Activated T-cell treated with anti-CD3 and anti-CD28 coated beads for 1 hour (primary cell): Measurements from ENCODE around the gene ZNF783.
"Not testable (repeated sequence)": the region's sequence is repeated elsewhere in the genome, so short reads cannot be mapped to it uniquely, and the experiment has no call there.

Experiments
- DNase-seq: peaks from one replicate; pipeline ENCODE4 v3.0.0-alpha.2; 2020; ENCODE audit warnings: low read depth

The ZNF783 gene

DNA sequence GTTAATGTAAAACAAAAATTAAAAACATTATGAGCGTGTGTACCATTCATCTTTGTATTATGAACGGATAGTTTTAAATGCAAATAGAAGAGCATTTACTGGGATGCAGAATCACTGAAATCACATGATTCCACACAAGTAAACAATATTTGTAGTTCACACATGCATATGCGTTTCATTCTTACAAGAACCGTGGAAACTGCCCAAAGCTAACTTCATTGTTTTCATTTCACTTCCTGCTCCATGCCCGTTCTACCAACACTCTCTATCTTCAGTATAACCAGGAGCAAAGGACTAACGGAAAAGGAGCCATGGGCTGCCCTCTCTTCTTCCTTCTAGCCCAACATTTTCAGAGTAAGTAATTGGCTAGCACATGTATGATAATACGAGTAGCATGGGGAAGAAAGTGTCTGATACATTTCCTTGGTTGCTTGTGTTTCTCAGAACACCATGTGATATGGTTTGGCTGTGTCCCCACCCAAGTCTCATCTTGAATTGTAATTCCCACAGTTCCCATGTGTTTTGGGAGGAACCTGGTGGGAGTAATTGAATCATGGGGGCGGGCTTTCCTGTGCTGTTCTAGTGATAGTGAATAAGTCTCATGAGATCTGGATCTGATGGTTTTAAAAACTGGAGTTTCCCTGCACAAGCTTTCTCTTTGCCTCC is 38.8 kb downstream of the ZNF783 start:
- no peak for DNase-seq

DNA sequence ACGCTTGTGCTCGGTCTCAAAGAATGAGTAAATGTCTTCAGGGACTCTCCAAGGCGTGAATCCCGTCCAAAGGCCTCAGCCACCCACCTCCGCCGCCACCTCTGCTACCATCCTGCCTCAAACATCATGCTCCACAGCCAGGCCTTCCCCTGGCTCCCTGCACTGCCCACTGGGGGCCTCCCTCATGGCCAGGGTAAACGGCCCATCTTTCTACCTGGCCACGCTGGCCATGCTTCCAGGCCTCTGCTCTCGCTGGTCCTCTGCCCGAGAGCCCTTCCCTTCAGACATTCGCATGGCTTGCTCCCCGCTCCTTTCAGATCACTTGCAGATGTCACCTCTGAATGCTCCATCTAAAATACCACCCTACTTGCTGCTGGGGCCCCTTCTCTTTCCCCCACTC is 40.2 kb downstream of the ZNF783 start:
- no peak for DNase-seq

DNA sequence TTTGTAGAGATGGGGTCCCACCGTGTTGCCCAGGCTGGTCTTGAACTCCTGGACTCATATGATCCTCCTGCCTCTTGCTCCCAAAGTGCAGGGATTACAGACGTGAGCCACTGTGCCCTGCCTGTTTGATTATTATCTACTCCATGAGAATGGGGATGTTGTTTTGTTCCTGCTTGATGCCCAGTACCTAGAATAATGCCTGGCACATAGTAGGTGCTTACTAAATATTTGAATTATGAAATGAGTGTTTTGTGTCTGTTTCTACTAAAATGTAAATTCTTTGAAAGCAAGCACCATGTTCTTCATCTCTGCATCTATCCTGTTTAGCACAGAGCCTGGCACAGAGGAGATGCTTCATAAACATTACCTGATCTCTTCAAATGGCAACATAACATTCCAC is 40.9 kb downstream of the ZNF783 start:
- DNase-seq, result no peak

DNA sequence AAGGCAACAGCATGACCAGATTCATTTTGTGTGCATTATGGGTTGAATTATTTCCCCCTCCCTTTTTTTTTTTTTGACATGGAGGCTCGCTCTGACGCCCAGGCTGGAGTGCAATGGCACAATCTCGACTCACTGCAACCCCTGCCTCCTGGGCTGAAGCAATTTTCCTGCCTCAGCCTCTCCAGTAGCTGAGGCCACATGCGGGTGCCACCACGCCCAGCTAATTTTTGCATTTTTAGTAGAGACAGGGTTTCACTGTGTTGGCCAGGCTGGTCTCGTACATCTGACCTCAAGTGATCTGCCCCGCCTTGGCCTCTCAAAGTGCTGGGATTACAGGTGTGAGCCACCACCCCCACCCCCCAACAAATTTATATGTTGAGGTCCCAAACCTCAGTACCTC is 42.0 kb downstream of the ZNF783 start:
- no peak for DNase-seq

DNA sequence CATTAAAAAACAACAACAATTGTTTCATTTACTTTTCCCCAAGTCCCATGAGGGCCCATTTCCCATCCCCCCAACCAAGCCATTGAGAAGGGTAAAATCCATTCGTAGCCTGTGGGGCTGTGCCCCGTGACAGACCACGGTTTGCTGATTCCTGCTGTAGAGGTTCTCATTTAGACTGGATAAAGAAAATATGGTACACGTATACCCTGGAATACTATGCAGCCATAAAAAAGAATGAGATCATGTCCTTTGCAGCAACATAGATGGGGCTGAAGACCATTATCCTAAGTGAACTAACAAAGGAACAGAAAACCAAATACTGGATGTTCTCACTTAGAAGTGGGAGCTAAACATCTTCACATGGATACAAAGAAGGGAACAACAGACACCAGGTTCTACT is 44.9 kb downstream of the ZNF783 start:
- DNase-seq, result no peak

DNA sequence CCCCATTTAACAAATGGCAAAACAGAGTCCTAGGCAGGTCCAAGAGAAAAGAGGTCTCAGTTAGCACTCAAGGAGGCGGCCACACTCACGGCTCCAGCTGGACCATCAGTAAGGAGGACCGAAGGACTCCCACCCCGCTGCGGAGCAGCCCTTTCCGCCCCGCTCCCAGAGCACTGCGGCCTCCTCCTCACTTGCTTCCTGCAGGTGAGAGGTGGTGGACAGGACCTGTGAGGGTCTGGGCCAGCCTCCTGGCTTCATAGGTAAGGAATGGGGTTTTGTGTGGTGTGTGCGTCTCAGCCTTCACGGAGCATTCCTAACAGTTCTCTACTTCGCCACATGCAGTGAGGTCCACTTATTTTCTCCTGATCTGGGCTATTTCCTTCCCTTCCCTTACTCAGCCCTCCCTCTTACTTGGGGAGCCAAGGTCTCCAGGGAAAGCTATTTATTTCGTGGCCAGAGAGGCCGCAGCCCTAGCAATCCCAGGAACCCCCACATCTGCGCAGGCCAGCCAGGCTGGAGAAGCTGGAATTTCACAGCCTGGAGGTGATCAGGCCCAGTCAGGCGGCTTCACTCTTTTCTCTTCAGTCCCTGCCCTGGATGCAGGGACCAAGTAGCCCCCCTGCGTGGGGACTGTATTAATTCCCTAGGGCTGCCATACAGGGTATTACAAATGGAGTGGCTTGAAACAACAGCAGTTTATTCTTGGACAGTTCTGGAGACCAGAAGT is 45.9 kb downstream of the ZNF783 start:
- no peak for DNase-seq

DNA sequence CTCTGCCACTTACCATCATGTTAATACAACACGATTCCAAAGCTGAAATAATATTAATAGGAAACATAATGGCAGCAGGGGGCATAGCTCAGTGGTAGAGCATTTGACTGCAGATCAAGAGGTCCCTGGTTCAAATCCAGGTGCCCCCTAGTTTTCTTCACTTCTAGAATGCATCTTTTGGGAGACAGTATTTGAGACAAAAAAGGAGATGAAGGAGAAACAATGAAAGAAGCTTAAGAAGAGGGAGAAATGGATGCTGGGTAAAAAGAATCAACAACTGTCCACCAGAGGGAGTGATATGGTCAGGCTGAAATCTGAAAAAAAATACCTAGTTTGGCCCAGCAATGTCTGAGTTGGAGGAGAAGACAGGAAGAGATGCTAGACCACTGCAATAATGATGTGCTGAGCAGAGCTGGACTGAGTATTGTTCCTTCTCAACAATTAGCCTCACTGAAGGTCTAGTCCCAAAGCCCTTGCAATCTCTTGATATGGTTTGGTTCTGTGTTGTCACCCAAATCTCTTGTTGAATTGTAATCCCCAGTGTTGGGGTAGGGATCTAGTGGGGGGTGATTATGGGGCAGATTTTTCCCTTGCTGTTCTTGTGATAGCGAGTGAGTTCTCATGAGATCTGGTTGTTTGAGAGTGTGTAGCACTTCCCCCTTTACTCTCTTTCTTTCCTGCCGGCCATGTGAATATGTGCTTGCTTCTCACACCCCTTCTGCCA is 48.3 kb downstream of the ZNF783 start:
- DNase-seq, result no peak

DNA sequence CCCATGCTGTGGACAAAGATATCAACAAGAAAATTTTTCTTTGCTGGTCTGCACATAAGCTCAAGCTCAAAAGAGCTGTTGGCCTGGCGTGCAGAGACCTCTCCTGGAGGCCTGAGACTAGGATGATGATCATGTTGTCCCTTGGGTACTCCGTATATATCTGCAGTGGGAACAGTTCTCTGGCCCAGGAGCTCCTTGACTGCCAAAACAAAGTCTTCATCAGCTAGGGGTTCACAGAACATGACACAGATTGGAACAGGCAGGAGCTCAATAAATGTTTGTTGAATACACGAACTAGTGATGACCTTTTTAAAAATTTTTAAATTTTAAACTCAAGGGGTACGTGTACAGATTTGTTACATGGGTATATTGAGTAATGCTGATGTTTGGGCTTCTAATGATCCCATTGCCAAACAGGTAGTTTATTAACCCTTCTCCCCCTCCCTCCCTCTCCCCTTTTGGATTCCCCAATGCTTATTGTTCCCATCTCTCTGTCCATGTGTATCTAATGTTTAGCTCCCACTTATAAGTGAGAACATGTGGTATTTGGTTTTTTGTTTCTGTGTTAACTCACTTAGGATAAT is 49.1 kb downstream of the ZNF783 start:
- DNase-seq, result no peak

DNA sequence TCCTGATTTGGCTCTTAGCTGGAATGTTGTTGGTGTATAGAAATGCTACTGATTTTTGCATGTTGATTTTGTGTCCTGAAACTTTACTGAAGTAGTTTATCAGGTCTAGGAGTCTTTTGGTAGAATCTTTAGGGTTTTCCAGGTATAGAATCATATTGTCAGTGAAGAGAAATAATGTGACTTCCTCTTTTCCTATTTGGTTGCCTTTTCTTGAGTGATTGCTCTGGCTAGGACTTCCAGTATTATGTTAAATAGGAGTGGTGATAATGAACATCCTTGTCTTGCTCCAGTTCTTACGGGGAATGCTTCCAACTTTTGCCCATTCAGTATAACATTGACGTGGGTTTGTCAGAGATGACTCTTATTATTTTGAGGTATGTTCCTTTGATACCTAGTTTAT is 52.0 kb downstream of the ZNF783 start:
- DNase-seq, result no peak

DNA sequence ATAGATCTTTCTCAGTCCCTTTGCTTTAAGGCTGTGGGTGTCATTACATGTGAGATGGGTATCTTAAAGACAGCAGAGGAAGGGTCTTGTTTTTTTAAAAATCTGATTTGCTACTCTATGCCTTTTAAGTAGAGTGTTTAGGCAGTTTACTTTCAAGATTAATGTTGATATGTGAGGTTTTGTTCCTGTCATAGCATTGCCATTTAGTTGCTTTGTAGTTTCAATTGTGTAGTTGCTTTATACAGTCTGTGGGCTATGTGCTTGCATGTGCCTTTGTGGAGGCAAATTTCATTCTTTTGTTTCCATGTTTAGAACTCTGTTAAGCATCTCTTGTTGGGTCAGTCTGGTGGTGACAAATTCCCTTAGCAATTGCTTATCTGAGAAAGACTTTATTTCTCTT is 54.6 kb downstream of the ZNF783 start:
- no peak for DNase-seq

DNA sequence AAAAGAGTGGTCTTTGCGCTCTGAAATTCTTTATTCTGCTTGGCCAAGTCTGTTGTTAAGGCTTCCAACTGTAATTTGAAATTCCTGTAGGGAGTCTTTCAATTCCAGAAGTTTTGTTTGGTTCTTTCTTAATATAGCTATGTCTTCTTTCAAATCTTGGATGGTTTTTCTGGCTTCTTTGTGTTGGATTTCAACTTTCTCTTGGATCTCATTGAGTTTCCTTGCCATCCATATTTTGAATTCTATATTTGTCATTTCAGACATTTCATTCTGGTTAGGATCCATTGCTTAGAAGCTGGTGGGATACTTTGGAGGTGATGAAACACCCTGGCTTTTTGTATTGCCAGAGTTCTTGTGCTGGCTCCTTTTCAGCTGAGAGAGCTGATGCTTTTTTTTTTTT is 55.5 kb downstream of the ZNF783 start:
- no peak for DNase-seq

DNA sequence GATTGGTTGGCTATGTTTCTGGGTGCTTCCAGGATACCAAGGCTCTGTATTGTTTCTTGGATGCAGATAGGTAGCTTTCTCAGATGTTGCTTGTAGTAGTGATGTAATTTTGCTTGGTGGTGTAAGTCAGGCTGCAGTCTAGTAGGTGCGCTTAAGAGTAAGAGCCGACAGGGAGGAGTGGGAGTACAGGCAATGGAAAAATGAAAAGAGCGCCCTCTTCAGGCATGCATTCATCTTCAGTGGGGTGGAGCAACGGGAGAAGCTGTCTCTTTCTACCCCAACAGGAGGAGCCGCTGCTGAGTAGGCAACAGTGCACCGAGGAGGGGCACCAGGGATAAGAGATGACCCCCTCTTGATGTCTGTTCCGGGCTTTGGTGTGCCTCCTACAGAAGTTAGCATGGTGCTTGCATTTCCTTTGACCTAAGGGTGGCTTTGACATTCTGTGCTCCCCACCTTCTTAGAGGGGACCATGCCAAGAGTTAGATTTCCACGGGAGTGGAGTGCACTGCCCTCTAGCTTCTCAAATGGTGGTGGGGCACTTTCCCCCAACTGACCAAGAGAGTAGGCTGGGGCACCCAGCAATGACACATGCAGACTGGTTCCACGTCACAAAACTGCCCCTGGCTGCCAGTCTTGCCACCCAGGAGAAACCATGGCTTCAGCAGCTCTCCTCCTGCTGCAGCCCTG is 56.1 kb downstream of the ZNF783 start:
- DNase-seq, result no peak

DNA sequence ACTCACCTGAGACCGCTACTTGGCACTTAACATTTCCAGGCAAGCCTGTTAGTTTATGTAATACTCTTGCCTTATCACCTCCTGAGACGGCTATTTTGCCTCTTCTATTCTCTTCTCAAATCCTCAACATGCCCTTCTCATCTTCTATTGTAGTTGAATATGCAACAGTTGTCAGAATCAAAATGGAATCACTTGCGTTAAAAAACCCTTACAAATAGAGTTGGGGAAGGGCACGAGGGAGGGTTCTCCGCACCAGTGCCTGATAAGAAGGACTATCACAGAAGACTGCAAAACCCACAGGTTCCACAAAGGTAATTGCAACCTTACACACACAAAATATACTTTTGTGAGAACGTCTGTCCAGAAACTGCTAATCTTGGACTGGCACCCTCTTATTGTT is 57.4 kb downstream of the ZNF783 start:
- DNase-seq, result no peak

DNA sequence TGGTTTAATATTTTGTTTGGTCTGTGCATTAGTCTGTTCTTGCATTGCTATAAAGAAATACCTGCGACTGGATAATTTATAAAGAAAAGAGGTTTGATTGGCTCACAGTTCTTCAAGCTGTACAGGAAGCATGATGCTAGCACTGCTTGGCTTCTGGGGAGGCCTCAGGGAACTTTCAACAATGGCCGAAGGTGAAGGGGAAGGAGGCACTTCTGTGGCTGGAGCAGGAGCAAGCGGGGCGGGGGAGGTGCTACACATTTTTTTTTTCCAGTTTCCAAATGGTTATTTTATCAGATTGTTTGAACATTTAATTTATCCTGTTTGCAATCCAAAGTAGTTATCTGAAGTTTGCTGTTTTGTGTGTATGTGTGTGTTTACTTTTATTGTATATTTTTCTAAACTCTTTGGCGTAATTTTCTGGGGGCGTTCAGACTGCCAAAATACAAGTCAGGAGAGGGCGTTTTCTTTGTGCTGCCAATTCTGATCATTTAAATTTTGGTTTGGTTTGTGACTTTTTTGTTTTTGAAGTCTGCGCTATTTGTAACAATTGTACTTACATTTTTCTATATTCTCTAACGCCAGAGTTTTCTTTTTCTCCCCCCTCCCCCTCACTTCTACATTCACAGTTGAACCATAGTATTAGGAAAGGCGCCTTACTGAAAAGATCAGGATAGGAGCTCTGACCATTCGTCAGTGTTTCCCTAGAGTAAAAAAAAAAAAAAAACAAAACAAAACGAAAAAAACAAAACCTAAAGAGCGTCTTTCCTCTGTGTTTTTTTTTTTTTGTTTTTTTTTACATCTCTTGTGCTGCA is 58.5 kb downstream of the ZNF783 start:
- DNase-seq, result no peak

DNA sequence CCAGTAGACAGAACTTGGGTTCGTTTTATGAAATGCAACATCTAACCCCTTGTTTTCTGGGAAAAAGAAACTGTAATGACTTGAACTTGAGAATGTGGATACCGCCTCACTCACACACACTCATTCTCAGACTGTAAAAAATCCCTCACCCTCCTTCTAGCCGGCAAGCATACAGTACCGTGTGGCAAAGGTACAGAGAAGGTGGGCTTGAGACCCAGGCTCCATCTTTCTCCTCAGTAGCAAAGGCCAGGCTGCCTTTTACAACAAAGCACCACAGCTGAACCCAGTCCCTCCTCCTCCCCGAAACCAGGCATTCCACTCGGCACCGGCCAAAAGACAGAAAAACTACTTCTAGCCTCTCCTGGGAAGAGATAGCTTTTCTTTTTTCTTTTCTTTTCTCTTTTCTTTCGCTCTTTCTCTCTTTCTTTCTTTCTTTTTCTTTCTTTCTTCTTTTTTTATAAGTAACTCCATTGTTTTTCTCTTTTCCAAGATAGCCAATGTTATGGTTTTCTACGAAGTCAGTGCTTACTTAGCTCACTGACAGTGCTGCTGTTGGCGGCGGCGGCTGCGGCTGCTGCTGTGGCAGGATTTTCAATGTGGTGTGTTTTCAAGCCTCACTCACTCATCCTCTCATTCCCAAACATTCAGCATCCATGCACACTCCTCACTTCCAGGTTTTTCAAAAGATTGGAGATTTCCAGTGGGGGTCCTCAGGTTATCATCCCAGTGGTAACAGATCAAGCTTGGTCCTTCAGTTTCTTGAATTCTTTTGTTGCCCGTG is 59.3 kb downstream of the ZNF783 start:
- DNase-seq, result not testable (repeated sequence)

DNA sequence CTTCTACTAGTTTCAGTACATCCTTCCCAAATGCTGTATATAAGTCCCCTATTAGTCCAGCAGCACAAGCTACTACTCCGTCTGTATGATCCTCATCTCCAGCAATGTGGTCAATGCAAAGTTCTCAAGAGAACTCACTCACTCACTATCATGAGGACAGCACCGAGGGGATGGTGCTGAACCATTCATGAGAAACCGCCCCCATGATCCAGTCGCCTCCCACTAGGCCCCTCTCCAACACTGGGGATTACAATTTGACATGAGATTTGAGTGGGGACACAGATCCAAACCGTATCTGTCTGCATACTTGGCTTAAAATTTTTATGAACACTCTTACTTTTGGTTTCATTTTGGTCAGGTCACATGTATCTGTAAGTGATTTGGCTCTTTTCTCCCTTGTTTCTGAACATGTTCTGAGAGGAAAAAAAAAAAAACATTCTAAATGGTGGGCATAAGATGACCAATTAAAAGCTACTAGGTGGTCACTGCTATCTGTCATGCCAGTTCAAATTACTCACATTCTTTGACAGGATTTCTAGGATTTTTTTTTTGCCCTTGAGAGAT is 60.1 kb downstream of the ZNF783 start:
- no peak for DNase-seq

DNA sequence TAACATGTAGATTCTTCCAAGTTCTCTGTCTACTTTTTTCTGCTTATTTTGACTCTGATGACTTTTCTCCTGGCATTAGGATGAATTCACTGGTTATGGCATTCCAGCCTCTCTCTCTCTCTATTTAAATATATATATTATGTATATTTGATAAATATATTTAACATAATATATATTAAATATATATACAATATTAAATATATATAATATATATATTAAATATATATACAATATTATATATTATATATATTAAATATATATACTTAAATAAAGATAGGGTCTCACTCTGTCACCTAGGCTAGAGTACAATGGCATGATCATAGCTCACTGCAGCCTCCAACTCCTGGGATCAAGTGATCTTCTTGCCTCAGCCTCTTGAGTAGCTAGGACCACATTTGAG is 60.7 kb downstream of the ZNF783 start:
- no peak for DNase-seq

DNA sequence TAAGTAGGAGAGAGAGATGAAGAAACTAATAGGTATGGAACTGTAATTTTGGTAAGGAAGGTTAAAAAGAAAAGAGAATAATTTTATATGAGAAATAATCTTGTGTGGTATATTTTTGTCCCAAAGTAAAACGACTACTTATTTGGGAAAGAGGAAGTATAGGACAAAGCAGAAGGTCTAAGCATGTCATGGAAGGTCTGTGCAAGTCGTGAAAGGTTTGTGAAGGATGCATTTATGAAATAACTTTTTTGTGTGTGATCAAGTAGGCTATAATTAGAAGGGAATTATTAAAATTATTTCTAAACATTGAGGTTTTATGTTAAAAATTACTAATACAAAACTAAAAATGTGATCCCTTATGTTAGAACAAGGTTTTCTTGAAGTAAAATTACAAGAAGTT is 63.3 kb downstream of the ZNF783 start:
- DNase-seq, result no peak

DNA sequence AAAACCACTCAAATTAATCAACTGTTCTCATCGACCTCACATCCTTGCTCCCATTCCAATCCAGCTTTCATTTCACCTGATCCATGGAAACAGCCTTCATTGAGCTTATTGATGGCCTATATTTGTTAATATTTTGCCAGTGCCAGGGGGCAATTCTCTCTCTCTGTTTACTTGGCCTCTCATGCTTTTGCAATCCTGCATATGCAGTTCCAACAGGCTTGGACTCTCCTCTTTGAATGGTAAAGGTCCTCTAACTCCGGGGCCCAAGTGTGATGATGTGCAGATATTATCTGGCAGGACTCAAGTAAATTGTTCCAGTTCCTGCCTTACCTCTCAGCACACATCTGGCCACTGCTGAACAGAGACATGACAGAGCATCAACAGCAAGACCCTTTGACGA is 67.3 kb downstream of the ZNF783 start:
- no peak for DNase-seq

DNA sequence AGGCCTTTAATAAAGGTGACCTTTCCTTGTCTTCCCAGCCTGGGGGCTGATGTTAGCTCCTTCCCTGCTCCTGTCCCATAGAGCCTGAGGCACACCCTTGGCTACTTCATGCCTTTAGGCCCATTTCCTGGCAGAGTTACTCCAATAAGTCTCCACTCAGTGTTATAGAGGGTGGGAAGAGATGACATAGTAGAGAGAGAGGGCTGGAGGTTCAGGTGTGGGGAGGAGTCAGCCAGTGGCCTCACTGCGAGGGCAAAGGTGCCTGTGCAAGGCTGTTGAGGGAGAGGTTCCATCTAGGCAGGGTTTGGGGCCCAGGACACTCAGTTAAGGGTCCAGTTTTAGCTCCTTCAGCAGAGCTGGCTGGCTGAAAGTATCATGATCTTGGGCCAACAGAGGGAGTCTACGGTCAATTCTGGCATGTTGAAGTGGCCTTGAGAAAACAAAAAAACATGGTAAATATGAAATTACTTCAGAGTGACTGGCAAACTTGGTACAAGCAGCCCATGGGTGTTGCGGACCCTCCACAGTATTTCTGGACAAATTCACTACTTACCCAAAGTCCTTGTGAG is 67.9 kb downstream of the ZNF783 start:
- no peak for DNase-seq
